HG03097 (cell line): ENCODE results near the gene ELK4.

Experiments used
- ATAC-seq: cut with Tn5 transposase; IDR thresholded peaks from one replicate; pipeline ENCODE4 v1.9.1; 2021; ENCODE audit not compliant: unreplicated experiment, low FRiP score

Gene ELK4

DNA sequence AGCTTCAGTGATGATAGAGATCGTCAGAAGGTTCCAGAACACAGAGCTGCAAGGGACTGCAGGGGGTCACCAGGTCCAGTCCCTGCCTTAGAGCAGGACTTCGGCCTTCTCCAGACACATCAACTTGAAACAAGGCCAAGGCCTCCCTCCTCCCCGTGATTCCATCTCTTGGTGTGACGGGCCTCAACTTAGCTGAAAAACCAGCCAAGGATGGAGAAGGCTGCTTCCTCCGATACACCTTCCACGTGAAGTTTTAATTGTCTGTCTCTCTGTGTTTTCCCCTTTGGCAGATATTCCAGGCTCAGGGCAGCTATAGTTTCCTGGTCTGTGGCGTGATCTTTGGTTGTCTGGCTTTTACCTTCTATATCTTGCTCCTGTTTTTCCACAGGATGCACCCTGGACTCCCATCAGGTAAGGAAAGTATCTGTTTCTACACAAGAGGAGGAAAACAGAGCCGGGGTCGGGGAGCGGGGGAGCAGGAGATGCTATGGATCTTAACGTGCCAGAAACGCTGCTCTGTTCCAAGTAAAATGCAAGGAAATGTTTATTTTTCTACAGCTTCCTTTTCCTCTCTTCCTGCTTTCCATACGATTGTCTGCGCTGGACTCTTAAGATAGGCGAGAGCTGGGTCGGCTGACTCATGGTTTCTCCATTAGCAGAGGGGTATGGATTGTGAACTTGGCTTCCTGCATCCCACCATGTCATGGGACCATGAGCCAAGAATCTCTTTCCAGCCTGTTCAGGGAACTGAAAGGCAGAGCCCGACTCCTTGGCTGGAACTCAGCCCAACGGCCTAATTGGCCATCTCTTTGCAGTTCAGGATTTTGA lies 32.8 kb downstream of the ELK4 start:
- no peak for ATAC-seq

DNA sequence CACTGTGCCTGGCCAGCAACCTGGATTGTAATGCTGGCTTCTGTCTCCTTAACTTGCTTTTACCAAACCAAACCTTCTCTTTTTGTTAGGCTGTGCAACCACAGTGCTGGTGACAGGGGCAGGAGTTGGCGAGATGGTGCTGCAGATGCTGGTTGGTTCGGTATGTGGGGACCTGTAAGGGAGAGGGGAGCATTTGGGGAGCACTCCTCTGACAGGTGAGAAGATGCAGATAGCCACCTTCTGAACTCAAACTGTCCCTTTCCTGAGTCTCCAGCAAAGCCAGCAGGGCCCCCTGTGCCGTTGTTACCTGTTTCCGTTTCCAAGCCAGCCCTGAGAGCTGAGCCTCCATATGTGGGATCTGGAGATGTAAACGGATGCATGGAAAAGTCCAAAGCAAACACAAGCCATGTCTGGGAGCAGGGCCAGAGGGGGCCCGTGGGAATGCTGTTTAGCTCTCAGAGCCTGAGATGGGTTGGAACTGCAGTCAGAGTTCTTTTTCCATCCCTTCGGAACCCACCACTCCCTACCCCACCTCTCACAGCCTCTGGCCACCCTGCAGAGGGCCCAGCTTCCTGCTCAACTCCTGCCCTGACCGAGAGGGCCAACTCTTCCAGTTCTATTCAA lies 34.0 kb downstream of the ELK4 start:
- no peak for ATAC-seq

DNA sequence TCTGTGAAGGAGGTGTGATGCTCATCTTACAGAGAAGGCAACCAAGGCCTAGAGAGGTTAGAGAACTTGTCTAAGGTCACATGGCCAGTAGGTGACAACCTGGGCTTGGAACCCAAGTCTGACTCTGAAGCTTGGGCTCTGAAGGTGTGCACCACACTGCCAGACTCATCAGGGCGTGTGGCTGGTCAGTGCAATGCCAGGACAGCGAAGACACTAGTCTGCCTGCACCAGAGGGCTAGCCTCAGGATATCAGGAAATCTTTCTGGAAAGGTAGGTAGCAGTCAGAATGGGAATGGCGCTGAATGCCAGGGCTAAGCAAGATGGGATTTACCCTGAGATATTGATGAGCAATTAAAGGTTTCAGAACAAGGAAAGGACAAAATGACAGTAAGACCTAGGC lies 34.9 kb downstream of the ELK4 start:
- no peak for ATAC-seq

DNA sequence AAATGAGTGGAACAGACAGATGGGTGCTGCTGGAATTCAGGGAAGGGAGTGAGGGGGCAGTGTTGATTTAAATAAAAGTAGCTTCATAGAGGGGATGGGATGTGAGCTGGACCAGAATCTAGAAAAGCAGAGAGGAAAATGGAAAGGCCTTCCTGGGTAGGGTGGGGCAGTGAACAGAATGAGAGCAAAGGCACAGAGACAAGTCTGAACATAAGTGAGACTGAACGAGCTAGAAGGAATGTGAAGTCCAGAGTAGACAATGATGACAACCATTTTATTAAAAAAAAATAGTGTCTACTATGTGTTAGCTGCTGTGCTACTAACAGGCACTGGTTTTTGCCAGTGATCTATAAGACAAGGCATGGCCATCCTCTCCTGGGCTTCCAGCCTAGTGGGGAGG lies 36.0 kb downstream of the ELK4 start:
- no peak for ATAC-seq

DNA sequence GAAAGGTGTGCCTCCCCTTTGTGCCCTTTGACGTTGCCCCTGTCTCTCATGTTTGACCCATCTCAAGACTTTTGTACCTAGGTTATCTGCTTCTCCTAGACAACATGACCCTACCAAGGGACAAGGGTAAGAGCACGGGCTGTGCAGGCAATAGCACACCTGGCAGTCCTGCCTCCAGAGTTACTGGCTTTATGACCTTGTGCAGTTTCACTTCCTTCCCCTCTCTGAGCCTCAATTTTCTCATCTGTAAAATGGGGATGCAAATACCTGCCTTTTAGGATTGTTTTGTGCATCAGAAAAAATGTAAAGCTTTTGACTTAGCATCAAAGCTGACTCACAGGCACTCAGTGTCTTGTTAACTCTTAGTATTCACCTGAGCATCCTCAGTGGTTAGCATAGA lies 36.4 kb downstream of the ELK4 start:
- ATAC-seq = no peak

DNA sequence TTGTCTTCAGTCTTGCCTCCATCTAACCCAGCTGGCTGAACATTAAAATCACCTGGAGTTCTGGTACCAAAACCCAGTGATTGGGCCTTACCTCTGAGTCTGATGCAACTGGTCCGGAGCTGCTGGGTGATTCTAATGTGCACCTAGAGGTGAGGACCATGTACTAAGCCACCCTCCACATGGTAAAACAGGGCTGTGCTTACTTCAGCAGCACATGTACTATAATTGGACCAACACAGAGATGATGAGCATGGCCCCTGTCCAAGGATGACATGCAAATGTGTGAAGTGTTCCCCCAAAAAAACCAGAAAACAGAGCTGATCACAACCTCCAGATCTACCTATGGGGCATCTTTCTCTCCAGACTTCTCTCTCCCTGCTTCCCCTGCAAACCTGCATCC lies 37.0 kb downstream of the ELK4 start:
- ATAC-seq = no peak

DNA sequence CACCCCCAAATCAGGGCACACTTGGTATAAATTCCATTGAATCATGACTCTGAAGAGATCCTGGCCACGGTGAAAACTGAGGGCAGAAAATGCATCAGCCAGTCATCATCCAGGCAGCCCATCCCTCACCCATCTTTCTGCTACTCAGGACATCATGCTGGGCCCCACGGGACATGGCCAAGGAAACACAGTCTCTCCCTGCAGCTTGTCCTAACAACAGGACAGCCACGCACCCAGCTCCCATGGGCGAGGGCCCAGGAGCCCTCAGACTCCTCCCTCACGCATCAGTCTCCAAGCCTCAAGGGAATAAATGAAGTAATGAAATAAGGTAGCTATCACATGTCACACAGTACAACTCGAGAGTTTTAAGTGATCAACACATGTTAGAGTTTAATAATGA lies 37.8 kb downstream of the ELK4 start:
- no peak for ATAC-seq

DNA sequence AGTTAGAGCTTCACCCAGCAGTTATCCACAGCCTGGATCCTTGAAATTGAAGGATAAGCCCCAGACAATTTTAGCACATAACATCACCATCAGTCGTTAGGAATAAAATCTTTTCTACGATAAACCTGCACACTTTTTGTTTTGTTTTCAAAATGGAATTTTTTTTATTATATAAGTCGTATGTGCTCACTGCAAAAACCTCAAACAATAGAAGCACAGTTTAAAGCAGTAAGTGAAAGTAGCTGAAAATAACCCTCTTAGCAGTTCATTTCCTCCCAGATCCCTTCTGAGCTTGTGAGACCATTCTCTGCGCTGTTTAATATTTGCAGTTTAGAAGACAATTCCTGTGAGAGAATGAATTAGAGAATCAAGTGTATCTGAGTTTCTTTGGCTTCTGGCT lies 38.3 kb downstream of the ELK4 start:
- no peak for ATAC-seq

DNA sequence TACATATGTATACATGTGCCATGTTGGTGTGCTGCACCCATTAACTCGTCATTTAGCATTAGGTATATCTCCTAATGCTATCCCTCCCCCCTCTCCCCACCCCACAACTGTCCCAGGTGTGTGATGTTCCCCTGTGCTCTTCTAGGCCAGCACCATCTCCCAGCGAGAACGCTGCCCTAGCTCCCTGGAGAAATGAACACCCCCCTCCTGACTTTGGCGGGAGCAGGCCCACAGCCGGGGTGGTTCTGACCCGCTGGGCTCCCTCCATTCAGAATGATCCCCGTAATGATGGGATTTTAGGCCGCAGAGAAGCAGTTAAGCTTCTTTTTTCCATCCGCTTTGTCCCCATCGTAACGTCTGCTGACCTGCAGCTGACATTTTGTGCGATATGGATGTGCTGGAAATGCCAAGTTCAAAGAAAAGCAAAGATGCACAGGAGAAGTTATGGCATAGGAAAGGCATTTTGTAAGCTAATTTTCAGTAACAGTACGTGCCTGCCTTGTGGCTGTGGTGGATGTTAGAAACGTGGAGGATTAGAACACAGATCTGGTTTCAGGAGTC lies 39.3 kb downstream of the ELK4 start:
- ATAC-seq = no peak

DNA sequence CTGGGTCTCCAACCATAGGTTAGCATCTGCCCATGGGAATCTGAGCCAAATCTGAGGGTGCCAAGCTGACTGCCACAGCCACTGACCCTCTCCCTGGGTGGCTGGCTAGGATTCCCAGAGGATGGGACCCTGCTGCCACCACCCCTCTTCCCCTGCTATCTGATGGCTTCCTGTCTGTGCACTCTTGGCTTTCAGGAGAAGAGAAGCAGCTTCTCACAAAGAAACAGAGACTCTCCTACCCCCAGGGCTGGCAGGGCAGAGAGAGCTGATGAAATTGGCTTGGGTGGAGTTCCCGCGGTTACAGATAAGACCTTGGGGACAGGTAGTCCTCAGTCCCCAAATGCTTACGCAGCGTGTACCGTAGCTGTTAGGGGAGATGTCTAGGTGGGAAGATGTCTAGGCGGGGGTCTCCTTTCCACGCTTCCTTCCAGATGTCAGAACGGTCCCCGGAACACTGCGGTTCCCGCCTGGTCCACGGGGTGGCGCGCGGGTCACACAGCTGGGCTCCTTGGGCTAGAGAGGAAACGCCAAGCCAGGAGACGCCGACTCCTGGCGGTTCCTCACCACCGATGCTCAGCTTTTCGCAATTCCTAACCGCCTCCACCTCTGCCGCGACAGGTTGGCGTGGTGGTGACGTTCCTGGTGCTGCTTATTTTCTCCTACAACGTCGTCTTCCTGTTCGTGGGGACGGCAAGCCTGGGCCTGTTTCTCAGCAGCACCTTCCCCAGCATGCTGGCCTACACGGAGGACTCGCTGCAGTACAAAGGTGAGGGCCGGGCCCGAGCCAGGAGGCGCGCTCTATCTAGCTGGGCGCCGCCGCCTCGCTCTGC lies 40.1 kb downstream of the ELK4 start:
- peak; percentile 88 for ATAC-seq

DNA sequence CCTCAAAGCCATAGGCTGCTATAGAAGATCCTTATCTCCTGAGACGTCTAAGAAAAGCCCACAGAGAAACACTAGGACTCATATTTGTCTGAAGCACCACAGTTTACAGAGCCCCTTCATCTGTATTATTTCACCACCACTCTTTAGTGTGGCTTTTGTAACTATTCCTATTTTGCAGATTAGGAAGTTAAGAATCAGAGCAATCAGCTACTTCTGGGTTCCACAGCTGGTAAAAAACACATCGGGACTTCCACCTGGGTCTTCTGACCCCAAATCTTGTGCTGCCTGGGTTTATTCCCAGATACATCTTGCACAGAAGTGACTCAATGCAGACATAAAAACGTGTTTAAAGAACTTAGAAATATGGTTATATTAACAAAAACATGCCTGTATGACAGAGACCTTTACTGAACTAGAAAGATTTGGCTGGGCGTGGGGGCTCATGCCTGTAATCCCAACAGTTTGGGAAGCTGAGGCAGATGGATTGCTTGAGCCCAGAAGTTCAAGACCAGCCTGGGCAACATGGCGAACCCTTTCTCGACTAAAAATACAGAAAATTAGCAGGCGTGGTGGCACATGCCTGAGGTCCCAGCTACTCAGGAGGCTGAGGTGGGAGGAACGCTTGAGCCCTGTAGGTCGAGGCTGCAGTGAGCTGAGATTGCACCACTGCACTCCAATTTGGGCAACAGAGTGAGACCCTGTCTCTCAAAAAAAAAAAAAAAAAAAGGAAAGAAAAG lies 40.9 kb downstream of the ELK4 start:
- no peak for ATAC-seq

DNA sequence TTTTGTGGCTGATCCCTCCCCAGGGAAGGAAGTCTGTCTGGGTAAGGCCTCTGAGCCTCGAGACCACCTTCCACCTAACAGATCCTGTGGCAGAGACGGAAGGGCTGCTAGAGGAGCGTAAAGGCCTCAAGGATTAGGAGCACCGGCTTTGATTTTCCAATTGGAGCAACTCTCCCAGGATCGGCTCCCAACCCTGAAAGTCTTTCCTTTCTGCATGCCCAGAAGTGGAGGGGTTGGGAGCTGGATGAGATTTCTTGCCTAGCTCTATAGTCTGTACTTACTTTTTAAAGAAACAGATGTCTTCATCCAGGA lies 41.4 kb downstream of the ELK4 start:
- ATAC-seq = no peak

DNA sequence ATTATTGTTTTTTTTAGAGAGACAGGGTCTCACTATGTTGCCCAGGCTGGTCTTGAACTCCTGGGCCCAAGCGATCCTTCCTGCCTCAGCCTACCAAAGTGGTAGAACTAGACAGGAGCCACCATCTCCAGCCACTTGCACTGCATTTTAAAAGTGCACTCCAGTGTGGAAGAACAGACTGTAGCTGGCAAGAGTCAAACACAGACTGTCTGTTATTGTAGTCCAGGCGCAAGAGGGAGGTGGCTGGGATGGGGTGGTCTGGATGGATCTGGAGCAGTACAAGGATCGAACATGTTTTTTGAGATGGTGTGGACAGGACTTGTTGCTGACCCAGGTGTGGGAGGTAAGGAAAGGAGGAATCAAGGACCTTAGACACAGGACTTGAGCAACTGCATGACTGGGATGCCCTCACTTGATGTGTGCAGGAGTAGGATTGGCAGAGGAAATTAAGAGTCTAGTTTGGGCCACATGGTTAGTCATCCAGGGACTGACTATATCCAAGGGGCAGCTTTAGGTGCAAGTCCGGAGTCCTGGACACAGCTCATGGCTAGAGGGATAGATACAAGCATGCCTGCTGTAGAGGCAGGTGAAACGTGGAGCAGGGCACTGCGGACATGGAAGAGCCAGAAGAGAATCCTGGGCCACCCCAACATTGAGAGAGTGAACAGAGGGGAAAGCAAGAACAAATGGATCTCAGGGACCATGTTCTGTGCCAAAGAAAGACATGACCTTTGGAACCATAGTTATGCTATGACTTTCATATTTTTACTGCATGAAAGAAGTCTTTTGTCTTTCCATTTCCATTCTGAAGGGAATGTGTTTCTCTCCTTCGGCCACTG lies 42.0 kb downstream of the ELK4 start:
- no peak for ATAC-seq

DNA sequence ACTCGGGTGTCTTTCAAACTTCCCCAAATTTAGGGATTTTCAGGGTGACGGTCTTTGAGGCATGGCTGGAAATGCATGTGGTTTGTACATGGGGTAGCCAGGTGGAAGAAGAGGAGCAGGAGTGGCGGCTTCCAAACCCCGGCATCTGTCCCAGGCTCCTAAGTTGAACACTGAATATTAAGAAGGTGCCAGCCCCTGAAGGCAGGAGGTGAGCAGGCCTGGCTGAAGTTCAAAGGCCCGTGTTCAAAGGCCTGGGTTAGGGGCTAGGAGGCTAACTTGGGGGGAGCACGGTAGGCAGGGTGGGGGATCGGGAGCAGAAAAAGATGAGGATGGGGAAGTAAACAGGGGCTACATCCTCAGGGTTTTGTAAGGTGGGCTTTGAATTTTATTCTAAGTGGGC lies 42.8 kb downstream of the ELK4 start:
- no peak for ATAC-seq

DNA sequence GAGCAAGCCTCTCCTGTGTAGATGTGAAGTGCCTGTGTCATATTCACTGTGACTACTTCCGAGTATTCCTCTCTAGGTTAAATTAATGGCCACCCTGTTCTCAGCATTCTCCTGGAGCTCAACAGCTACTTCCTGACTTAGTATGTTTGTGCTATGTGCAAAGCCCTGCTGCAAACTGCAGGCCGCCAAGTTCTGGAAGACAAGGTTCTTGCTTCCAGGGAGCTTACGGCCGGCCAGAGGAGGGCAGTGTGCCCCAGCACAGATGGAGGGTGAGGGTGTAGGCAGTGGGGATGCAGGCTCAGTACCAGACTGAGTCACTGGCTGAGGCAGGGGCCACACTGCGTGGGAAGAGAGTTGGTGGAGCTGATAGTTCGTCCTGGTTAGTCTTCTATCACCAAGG lies 43.2 kb downstream of the ELK4 start:
- ATAC-seq = no peak

DNA sequence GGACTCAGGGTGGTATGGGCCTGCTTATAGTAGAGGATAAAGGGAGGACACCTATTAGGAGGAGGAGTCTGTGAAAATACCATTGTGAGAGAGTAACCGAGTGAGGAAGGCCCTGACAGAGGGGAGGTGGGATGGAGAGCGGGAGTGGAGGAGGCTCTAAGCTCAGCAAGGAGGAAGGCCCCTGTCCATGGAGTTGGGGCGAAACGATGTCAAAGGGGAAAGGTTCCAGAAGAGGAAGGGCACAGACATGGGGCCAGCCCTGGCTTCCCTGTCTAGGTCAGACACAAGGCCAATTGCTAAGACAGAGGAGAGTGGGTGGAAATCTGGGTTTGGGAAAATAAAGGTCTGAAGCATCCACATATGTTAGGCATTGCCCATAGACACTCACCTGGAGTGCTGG lies 44.2 kb downstream of the ELK4 start:
- no peak for ATAC-seq

DNA sequence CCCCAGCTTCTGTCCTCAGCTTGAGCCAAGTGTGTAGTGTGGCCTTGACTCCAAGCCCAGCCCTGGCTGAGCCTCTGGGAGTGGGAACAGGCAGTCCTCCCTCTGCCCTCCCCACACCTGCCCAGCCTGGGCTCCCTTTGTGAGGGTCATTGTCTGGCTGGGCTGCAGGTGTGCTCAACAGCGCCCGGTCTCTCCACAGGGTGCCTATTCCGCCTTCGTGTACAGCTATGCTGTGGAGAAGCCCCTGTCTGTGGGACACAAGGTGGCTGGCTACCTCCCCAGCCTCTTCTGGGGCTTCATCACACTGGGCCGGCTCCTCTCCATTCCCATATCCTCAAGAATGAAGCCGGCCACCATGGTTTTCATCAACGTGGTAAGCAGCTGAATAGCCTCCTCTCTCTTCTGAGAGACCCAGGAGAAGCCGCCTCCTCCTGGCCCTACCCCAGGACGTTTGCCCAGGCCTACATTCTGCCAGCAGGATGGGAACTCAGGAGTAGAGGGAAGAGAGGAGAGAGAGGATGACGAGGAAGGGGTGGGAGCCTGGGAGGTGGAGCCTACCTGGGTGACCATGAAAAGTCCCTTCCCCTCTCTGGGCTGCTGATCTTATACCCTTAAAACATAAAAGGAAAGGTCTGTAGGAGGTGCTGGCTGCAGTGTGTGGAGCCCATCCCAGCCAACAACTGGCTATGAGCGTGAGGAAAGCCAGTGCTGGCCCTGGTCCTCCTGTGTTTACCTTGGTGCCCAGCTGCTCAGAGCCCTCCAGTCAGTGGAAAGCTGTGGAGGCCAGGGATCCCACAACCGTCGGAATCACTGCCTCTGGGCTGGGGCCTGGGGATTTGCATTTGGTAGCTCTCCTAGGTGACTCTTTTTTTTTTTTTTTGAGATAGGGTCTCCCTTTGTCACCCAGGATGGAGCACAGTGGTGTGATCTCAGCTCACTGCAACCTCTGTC lies 45.7 kb downstream of the ELK4 start:
- no peak for ATAC-seq

DNA sequence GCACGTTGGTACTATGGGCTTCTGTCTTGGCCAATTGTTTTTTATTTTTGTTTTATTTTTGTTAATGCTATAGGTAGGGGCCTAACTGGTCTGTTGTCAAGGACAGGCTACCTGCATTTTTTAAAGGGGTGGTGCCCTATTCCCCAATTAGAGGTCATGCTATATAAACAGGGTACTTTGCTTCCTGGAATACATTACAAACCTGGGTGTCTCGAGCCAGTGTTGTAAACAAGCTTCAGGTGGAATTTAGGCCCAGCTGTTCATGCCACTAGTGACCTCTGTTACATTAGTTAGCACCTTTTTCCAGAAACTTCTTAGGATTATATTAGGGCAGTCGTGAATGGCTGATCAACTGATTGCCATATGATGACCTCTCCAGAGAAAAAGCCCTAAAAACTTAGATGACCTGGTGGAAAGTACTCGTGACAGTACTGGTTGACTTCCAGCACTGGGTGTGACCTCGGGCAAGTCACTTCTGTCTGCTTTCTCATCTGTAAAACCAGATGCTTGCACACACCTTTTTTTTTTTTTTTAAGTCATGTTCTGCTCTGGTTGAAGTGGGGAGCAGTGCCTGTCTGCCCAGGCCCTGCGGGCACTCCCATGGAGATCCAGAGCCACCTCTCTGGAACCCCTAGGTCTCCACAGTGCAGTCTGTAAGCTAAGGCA lies 46.5 kb downstream of the ELK4 start:
- ATAC-seq = no peak
